Frontal cortex (tissue), 4 donors: Measurements from ENCODE around the gene HDAC7. TPM values are rescaled to one million over a fixed set of nuclear protein-coding genes. Genes with fewer than 3 reads are reported as not detected.
A peak's percentile ranks its signal among the peaks of the same experiment; 100 is the strongest.

Experiments
- DNase-seq, 2 donors: peaks; one replicate each; pipeline ENCODE4 v3.0.0; 2012; ENCODE audit warnings: low spot score in 2 of 2
- FAIRE-seq: peaks from 2 replicates; lab custom pipeline; 2012; peaks lifted over from hg19 to GRCh38; lab: Jason Lieb, UNC
- total RNA-seq: library from RNA; depleted of rRNA; stranded (reverse); fragments of >200 nt; gene quantifications from one replicate; pipeline ENCODE4 v1.2.3, GENCODE V29; 2014
- donor health status: control.
- donor health status: control.
- donor health status: control.

Gene HDAC7
- total RNA-seq, 1 donor from 2014 or later = 4.9 TPM

GRCh38 chr12:47785036-47785886, 34.4 kb downstream of the HDAC7 start:
- FAIRE-seq (no peak), DNase-seq (no peak)

DNA sequence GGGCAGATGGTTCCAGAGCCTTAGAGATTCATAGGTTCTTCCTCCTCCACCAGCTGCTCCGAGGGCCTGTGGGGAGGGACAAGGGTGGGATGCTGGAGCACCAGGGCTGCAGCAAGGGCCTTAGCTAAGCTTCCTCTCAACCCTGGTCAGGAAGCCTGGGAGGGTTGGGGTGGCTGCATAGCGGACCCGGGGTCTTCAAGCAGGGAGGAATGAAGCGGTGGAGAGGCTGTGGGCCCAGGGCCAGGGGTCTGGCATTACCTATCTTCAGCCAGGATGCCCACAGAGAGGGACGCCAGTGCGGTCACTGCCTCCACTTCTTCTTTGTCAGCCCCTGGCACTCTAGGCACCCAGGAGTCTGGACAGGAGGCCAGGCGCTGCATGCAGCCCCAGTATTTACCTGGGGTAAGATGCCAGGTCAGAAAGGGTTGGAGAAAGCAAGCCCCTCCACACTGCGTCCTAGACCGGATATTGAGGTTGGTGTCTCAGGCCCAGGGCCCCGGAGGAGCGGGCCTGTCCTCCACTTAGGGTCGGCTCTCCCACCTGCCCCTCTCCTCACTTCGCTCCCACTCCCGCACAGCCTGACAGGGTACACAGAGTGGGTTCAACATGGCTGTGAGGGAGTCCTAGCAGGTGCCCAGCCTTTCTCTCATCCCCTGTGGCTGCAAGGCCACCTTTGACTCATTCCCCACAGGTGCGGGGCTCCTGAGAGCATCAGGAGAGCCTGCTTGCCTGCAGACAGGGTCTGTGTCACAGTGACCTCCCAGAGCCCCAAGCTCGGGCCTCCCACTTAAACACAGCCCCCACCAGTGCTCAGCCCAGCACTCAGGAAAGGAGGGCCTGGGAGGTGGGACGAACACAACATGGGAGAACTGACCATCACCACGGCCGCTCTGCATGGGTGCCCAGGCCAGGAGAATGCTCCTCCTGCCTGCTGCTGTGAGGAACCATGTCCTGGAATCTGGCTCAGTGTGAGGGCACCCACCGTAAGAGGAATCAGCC, 35.6 kb downstream of the HDAC7 start:
- FAIRE-seq (no peak), DNase-seq (no peak)

- no peak for FAIRE-seq
- no peak for DNase-seq
Measured at GRCh38 chr12:47783024-47783755, 36.5 kb downstream of the HDAC7 start.

- FAIRE-seq (no peak), DNase-seq (no peak)
Measured at GRCh38 chr12:47782372-47782770, 37.3 kb downstream of the HDAC7 start.

DNA sequence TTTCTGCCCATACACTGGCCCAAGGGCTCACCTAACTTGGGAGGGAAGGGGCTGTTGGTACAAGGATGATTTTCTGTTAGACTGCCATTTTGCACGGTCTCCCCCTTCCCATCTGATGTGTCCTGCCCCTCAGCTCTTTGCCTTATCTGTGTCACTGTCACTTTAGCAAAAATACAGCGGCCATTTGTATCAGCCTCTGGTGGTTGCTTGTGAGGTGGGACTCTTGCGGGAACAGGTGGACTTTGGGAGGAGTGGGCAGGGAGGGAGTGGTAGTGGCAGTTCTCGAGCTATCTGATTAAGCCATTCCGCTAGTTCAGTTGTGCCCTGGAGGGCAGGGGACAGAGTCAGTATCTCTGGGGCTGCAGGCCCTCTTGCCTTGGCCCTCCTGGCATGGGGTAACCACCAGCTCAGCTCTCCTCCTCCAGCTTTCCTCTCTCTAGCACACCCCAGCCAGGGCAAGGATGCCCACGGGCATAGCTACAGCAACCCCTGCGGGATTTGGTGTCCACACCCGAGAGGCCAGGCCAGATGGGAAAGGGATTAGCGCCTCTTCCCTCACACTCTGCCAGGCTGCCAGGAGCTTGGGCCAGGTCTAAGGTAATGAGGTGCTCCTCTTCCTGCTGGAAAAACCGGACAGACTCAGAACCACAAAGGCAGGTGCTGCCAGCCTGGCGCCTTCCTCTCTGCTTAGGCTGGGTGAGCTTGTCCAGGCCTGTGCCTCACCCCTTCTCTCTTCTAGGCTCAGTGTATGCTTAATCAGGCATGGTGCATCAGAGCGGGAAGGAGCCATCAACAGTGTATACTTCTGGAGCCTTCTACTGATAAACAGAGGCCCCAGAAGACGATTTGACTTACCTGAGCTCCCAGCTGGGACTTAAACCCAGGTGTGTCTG, 38.0 kb downstream of the HDAC7 start:
- FAIRE-seq (no peak), DNase-seq (no peak)

DNA sequence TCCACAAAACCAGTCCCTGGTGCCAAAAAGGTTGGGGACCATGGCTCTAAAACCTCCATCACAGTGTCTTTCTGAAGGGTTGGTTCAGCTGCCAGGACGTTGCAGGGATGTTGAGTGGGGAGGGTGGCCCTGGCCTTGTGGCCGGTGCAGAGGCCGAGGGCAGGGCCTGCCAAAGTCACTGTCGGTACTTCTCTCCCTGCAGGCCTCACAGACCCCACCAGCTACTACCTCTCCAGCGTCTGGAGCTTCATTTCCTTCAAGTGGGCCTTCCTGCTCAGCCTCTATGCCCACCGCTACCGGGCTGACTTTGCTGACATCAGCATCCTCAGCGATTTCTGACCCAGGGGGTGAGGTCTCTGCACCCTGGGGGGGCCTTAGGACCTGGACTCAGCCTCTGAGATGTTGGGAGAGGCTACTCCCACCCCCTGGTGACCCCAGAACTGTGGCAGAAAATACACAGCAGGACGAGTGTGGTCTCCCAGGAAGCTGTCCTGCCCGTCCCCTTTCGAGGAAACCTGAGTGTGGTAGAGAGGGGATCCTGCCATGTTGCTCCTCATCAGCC, 39.7 kb downstream of the HDAC7 start:
- DNase-seq = no peak

GRCh38 chr12:47779301-47779942, 40.3 kb downstream of the HDAC7 start:
- DNase-seq (peak; percentile 76 to 83), FAIRE-seq (no peak)

More for the DNA sequence above, 39.7 kb downstream of the HDAC7 start:
- FAIRE-seq = no peak

GRCh38 chr12:47778881-47779280, 40.8 kb downstream of the HDAC7 start:
- FAIRE-seq (no peak), DNase-seq (no peak)

DNA sequence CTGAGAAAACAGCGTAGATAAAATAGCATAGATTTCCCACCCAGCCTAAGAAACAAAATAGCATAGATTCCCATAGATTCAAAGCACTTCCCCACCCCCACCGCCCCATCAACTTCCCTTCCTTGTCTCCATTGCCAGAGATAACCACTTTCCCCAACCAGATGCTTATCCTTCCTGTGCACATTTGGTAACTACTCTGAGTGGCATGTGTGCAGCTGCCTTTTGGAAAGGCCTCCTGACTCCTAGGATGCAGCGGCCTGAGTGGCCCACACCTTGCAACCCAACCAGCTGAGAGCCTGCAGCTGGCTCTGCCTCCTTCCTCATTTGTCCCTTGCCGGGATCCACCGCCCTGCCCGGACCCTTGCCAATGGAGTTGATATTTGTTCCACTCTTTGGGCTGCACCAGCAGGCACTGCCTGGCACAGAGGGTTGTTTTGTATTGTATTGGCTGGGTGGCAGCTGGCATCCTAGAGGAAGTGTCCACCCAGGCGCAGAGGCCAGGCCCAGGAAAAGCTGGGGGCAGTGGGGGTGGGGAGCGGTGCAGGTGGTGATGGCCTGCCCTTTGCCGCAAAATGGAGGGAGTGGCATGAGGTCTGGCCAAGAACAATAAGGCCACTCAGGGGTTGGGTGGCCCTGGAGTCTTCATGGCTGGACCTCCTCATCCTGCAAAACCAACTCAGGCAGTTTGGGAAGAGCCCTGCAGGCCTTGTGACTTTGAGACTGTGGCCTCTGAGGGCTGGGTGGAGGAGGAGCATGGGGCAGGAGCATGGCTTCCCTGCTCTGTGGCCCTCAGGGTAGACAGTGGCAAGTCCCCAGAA, 41.8 kb downstream of the HDAC7 start:
- no peak for FAIRE-seq
- DNase-seq = peak in 1 of 2 donors; percentile 73

DNA sequence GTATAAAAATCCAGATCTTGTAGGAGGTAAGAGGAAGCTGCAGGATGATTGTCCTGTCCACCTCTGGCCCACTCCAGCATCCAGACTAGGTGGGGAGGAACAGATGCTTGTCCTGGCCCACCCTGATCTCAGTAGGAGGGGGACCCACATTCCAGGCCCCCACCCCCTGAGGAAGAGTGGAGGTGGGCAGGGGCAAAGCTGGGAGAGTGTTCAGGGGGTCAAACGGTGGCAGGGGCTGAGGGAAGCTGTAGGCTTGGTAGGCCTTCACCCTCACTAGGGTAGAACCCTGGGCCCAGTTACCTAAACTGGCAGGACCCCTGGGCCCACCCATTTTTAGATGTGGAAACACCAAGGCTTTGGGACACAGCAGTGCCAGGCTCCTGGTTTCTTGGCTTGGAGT, 42.6 kb downstream of the HDAC7 start:
- FAIRE-seq = no peak
- no peak for DNase-seq

DNA sequence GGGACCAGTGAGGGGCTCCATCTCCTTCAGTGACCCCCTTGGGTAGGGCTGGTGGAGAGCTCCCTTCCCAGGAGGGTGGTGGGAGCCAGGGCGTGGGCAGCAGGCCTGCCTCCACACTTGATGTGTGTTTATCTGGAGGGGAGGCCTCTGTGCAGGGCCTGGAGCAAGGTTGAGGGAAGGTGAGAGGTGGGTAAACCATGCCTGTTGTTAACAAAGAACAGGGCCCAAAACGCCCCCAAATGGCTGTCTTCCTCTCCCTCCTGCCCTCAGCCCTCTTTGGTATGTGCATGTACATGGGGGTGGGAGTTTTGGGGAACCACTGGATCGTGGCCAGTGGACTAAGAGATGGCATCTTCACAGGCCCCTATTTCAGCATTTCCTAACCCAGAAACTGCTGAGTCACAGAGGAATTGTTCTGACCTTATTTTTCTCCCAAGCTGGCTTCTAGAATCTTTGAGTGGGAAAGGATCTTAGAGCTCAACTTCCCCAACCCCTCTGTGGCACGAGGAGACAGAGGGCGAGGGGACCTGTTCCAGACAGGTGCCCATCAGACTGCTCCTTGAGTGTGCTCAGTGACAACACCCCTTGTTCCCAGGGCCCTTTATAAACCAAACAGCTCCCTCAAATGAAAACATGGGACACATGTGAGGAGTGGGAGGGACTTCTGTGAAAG, 43.1 kb downstream of the HDAC7 start:
- DNase-seq (no peak), FAIRE-seq (no peak)

DNA sequence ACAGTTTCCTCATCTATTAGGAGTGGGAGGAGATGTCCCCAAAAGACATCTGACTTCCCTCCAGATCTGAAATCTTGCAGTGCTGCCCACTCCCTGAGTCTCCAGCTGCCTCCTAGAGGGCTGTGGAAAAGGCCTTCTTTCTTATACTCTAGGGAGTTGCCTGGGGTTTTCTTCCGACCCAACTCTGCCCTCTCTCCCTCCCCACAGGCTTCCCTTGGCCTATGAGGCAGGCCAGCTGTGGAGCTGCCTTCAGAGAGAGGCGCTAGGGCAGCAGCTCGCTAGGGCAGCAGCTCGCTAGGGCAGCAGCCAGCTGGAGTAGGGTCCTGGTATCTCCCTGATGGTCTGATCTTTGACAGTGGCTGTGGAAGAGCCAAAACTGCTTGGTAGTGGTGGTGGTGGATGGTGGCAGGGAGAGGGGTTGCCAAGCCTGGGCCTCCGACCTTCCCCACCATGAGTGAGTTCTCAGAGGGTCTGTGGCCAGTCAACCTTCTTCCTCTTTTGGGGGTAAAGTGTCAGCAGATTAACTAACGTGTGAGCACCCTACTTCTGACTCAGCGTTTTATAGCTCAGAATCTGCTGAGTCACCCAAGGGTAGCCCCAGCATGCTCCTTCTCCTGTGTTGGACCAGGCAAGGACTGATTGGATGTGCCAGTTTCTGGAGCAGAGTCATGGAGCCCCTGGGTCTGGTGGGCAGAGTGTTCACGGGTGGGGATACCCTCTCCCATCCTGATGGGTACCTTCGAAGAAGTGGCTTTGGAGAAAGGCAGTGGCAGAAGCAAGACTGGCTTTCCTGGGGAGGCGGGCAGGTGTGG, 44.4 kb downstream of the HDAC7 start:
- FAIRE-seq = no peak
- no peak for DNase-seq

GRCh38 chr12:47774663-47775062, 45.0 kb downstream of the HDAC7 start:
- no peak for DNase-seq
- no peak for FAIRE-seq

- no peak for FAIRE-seq
- no peak for DNase-seq
Measured at GRCh38 chr12:47773858-47774580, 45.7 kb downstream of the HDAC7 start.

GRCh38 chr12:47773062-47773857, 46.4 kb downstream of the HDAC7 start, which contains the start of gene SLC48A1:
Gene SLC48A1 (plus strand): TSS chr12:47773238. CDS start chr12:47773305, 67 bp downstream.
- peak; percentile 92 for DNase-seq
- FAIRE-seq = no peak
